Tibial nerve (tissue), 4 donors: Measurements from ENCODE around the gene ZNF286A. TPM values are rescaled to one million over a fixed set of nuclear protein-coding genes. Genes with fewer than 3 reads are reported as not detected.
"Not testable (repeated sequence)": the region's sequence is repeated elsewhere in the genome, so short reads cannot be mapped to it uniquely, and the experiment has no call there.

Experiments used
- DNase-seq, 2 donors: peaks; one replicate each; pipeline ENCODE4 v3.0.0-alpha.2; 2019; ENCODE audit warnings: low spot score in 2 of 2
- H3K27ac ChIP-seq, 4 donors: fragments of 200-600 bp; sonication (generic) in 3 of 4; one replicate each; pipeline ENCODE4 v1.5.1; 2017 to 2019; ENCODE audit warnings: mild to moderate bottlenecking in 1 of 4
- H3K27me3 ChIP-seq, 2 donors: fragments of 200-600 bp; sonication (generic) in 1 of 2; one replicate each; pipeline versions ENCODE4 v1.5.1 to v1.6.0; 2017 to 2019
- H3K36me3 ChIP-seq, 3 donors: fragments of 200-600 bp; sonication (generic); one replicate each; pipeline ENCODE4 v1.5.1; 2018 to 2019
- H3K4me1 ChIP-seq, 4 donors: fragments of 200-600 bp; sonication (generic) in 3 of 4; one replicate each; pipeline ENCODE4 v1.5.1; 2017 to 2019
- H3K4me3 ChIP-seq, 4 donors: fragments of 200-600 bp; sonication (generic) in 3 of 4; one replicate each; pipeline ENCODE4 v1.5.1; 2017 to 2019; ENCODE audit warnings: mild to moderate bottlenecking in 1 of 4, moderate library complexity in 1 of 4
- H3K9me3 ChIP-seq, 4 donors: fragments of 200-600 bp; sonication (generic) in 3 of 4; one replicate each; pipeline ENCODE4 v1.5.1; 2017 to 2019
- CTCF ChIP-seq, 5 experiments: fragments of 200-600 bp in 3 of 5; fragments of 450-650 bp in 2 of 5; sonication (generic) in 3 of 5; IDR thresholded peaks; one replicate each; pipeline ENCODE4 v1.5.1; 2016 to 2019; ENCODE audit warnings: antibody characterized with exemption in 5 of 5, mild to moderate bottlenecking in 3 of 5, moderate library complexity in 2 of 5
- EP300 ChIP-seq, 2 donors: sonication (generic); formaldehyde crosslinking; IDR thresholded peaks; one replicate each; pipeline ENCODE4 v1.6.1; 2017; ENCODE audit warnings: antibody characterized with exemption in 2 of 2, mild to moderate bottlenecking in 1 of 2
- POLR2A ChIP-seq, 2 donors: fragments of 450-650 bp; IDR thresholded peaks; one replicate each; pipeline ENCODE4 v1.6.1; 2017; ENCODE audit warnings: antibody characterized with exemption in 2 of 2, mild to moderate bottlenecking in 2 of 2, moderate library complexity in 2 of 2
- WGBS, 2 donors: methylation state at CpG; one replicate each; pipeline ENCODE4 v1.1.5; 2018; 5-methylcytosine and 5-hydroxymethylcytosine counted together
- total RNA-seq, 4 donors: library from RNA; depleted of rRNA; stranded (reverse); fragments of >200 nt; gene quantifications; one replicate each; pipeline ENCODE4 v1.1.0, GENCODE V29; 2016

ZNF286A gene
- 10 to 100 TPM in 3 of 4 donors, 1 to 10 TPM in 1; 7.5 to 47.7 (median 24.0) TPM for total RNA-seq

DNA sequence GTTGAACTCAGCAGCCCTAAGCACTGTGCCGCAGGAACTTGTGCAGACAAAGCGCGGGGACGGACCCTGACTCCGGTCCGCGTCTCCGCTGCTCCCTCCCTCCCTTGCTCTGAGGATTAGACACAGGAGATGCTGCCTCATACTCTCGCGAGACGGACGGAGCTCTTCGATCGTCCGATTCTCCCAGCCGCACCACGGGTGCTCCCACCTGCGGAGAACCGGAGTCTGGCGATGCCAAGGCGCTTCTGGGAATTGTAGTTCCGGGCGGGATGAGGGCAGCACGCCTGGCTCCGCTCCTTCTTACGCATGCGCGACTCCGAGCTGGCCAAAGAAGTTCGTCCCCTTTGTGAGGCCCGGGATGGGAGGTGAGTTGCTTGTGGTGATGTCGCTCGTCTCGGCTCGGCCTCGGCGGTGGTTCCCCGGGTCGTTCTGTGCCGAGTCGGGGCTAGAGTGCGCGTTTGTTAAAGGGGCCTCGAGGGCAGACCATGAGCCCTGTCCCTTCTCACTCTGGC lies at the start of gene ZNF286A:
TSS of gene ZNF286A (plus strand) at position 340 of the 512 bp plus-strand sequence. CDS start 578 bp downstream, outside the sequence.
- H3K9me3 ChIP-seq, H3K36me3 ChIP-seq, H3K4me1 ChIP-seq, H3K27me3 ChIP-seq: not testable (repeated sequence)
- DNase-seq = peak; percentile 95 to 99
- Histone ChIP-seq H3K4me3 (peak within 1 kb of the TSS; percentile 49 to 67 (median 56)), H3K27ac (peak within 1 kb of the TSS; percentile 48 to 71 (median 58))
- 0% methylated on average over 23 to 33 of the region's 44 CpGs for WGBS, 2 donors
- TF ChIP-seq EP300 (IDR thresholded peaks at IDR 0.05) = peak; percentile 53 to 79
- peak in 1 of 2 donors; percentile 73 for TF ChIP-seq POLR2A (IDR thresholded peaks at IDR 0.05)

DNA sequence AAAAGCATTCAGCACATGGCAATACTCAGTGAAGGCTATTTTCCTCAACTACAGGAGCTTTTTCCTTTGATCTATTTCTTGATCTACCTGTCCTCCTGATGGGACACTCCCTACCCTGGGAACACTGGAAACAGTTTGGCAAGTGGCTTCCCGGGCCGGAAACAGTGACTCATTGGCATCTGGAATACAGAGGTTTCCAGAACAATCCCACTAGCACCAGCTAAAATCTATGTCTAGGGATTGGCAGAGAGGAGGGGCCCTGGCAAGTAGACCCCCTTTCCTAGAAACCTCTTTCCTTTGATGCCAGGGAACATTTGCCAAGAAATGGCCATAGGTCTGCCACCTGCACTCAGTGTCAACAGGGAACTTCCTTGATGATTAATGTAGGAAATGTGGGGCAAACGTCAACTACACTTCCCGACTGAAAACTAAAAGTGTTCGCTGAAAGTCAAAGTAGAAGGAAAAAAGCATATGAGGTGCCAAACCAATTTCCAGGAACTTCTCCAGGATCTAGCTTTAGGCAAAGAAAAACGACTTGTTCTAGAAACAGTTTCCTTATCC lies 49.6 kb upstream of the ZNF286A start:
- 12 to 16% methylated on average over 6 of the region's 6 CpGs for WGBS, 2 donors
- peak overlapping the region in 3 of 4 donors; percentile 40 to 49 (median 48) for H3K4me3 ChIP-seq
- H3K27me3 ChIP-seq = no peaks in the 10 kb centered on the region
- no peaks in the 10 kb centered on the region for H3K9me3 ChIP-seq
- peaks cover 0 to 36% (median 7%) of the 10 kb centered on the region in 4 donors for H3K4me1 ChIP-seq
- TF ChIP-seq POLR2A (IDR thresholded peaks at IDR 0.05) (peak in 1 of 2 donors; percentile 22), EP300 (IDR thresholded peaks at IDR 0.05) (no peak), CTCF (IDR thresholded peaks at IDR 0.05) (no peak)
- DNase-seq = peak; percentile 44 to 48
- peak overlapping the region in 3 of 4 donors; percentile 32 to 63 (median 63) for H3K27ac ChIP-seq
- H3K36me3 ChIP-seq = no peaks in the 10 kb centered on the region

DNA sequence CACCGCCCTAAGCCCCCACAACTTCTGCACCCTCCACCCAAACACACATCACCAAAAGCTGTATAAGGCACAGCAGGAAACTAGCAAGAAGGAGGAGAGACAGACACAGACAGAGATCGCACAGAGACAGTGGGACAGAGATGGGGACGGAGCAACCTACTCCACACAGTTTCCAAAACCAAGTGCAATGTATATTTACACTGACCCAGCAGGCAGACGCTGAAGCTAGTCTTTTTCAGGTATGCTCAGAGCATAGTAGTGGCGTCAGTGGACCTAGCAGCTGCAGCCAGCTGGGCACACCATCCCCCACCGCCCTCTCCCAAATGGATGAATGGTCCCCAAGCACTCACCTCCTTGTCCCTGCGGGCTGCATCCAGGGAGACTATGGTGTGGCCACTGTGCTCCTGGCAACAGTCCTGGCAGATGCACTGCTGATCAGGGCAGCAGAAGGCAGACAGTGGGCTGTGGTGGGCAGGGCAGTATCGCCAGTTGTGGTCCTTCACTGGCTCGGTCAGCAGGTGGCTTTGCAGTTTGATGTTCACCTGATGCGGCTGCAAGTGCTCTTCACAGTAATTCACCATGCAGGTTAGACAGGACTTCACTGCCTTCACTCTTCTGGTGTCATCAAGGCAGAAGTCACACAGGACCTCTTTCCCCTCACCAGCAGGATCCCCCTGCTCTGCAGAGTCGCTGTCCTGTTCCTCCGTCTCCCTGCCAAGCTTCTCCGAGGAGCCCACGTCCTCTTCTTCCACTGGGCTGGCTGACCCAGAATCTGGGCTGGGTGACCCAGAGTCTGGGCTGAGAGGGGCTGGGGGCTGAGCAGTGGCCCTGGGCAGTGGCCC lies 48.6 kb upstream of the ZNF286A start:
- DNase-seq = no peak
- TF ChIP-seq CTCF (IDR thresholded peaks at IDR 0.05) = peak in 1 of 5 experiments; percentile 6
- TF ChIP-seq POLR2A (IDR thresholded peaks at IDR 0.05) = no peak
- no peaks in the 10 kb centered on the region for H3K27me3 ChIP-seq
- H3K4me1 ChIP-seq = peaks cover 0 to 31% (median 7%) of the 10 kb centered on the region in 4 donors
- no peaks in the 10 kb centered on the region for H3K9me3 ChIP-seq
- peak overlapping the region; percentile 22 to 49 (median 44) for H3K4me3 ChIP-seq
- no peaks in the 10 kb centered on the region for H3K36me3 ChIP-seq
- 9 to 14% methylated on average over 11 to 13 of the region's 14 CpGs for WGBS, 2 donors
- peak overlapping the region; percentile 17 to 71 (median 63) for H3K27ac ChIP-seq

DNA sequence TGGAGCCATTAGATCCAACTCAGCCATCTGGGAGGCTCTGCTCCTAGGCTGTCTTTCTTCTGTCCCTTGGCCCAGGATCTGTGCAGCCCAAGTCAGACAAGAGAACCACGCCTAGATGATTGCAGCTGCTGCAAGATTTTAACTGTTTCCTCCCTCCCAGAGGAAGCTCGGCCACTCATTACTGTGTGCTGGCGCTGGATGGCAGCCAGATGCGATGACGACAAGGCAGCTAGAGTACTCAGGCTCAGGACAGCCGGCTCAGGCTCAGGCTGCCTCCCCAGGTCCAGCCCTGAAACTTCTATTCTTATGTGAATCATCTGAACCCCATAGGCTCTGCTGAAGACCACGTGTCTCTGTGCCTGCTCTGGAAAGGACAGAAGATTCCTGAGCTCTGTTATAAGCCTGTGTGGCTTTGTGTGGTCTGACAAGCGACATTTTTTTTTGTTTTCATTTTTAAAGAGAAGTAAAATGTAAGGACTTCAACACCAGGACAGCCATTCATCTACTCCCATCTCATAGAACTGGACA lies 47.9 kb upstream of the ZNF286A start:
- Histone ChIP-seq H3K4me1 (peaks cover 0 to 31% (median 7%) of the 10 kb centered on the region in 4 donors), H3K27me3 (no peaks in the 10 kb centered on the region), H3K27ac (peak overlapping the region; percentile 17 to 71 (median 60)), H3K9me3 (no peaks in the 10 kb centered on the region), H3K36me3 (no peaks in the 10 kb centered on the region), H3K4me3 (peak overlapping the region; percentile 22 to 49 (median 44))
- TF ChIP-seq CTCF (IDR thresholded peaks at IDR 0.05) (peak in 1 of 5 experiments; percentile 21), EP300 (IDR thresholded peaks at IDR 0.05) (peak in 1 of 2 donors; percentile 85), POLR2A (IDR thresholded peaks at IDR 0.05) (peak in 1 of 2 donors; percentile 47)
- peak; percentile 88 to 93 for DNase-seq
- 0 to 1% methylated on average over 7 to 8 of the region's 8 CpGs for WGBS, 2 donors

GRCh38 chr17:15652960-15653359 lies 46.6 kb upstream of the ZNF286A start:
- 78 to 86% methylated on average over 6 of the region's 6 CpGs for WGBS, 2 donors
- H3K27me3 ChIP-seq = no peaks in the 10 kb centered on the region
- TF ChIP-seq CTCF (IDR thresholded peaks at IDR 0.05) = no peak
- no peak for TF ChIP-seq EP300 (IDR thresholded peaks at IDR 0.05)
- TF ChIP-seq POLR2A (IDR thresholded peaks at IDR 0.05) = no peak
- peaks cover 0 to 31% (median 7%) of the 10 kb centered on the region in 4 donors for H3K4me1 ChIP-seq
- DNase-seq = no peak
- no peak overlapping the region for H3K4me3 ChIP-seq
- H3K36me3 ChIP-seq = no peaks in the 10 kb centered on the region
- H3K9me3 ChIP-seq = no peaks in the 10 kb centered on the region
- no peak overlapping the region for H3K27ac ChIP-seq

DNA sequence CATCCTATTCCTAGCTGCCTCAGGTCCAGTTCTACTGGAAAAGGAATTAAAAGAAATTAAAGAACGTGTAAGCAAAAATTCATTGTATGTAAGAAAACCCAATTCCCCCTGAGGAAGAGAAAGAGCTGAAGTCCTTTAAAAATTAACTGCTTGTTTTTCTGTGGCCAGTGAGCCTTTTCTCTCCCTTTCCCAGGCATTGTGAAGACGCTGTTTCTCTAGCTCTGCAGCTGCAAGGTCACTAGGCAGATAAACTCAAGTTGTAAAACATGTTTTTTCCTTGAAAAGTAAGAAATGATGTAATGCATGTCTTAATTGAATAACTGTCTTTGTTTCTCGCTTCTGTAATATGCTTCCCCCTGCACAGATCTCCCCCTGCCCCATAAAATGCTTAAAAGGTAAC lies 45.2 kb upstream of the ZNF286A start:
- not testable (repeated sequence) for H3K9me3 ChIP-seq, H3K36me3 ChIP-seq, H3K27ac ChIP-seq, H3K27me3 ChIP-seq, H3K4me3 ChIP-seq, DNase-seq
- 44 to 48% methylated on average over 3 of the region's 3 CpGs for WGBS, 2 donors
- peaks cover 0 to 31% (median 7%) of the 10 kb centered on the region in 4 donors for H3K4me1 ChIP-seq
